Measurements from ENCODE around the gene CAPN10.

GRCh38 chr2:240569998-240570530 is 16.5 kb upstream of the CAPN10 start:
- TF ChIP-seq CTCF (IDR thresholded peaks at IDR 0.05) (no peak), POLR2A (IDR thresholded peaks at IDR 0.05) (no peak), EP300 (IDR thresholded peaks at IDR 0.05) (no peak)

Measured in tibial nerve (tissue), 4 donors.